K562 (cell line): Measurements from ENCODE around the gene DDAH1. TPM values are rescaled to one million over a fixed set of nuclear protein-coding genes. Genes with fewer than 3 reads are reported as not detected.

Experiments used
- ATAC-seq: fragments of 200-7000 bp; cut with Tn5 transposase; 3 replicates; pipeline ENCODE4 v1.9.1; 2020; ENCODE audit warnings: moderate library complexity
- BruUV-seq: library from RNA; stranded (reverse); fragments of 400-500 nt; replicated peaks from 2 replicates; lab custom pipeline; 2021; lab: Mats Ljungman, UMichigan
- CTCF ChIA-PET: fragments of 300-600 bp; formaldehyde crosslinking; extraction: SDS; loops from one replicate; lab custom pipeline; 2021; ENCODE audit warnings: low intra/inter-chr PET ratio; lab: Yijun Ruan, JAX
- POLR2A ChIA-PET: fragments of 300-600, 350-650 bp; sonication (Branson Sonifier 250); formaldehyde crosslinking; extraction: SDS; loops from one replicate; lab custom pipeline; 2021; ENCODE audit warnings: antibody characterized with exemption, inconsistent platforms; lab: Yijun Ruan, JAX
- DNase-seq, 4 experiments: peaks; one replicate each; pipeline versions ENCODE4 v3.0.0 to v3.0.0-alpha.2; 2011 to 2018; ENCODE audit warnings: low spot score in 3 of 4, mixed read lengths in 3 of 4; ENCODE audit errors: extremely low read depth in 1 of 4
- FAIRE-seq: peaks from 2 replicates; lab custom pipeline; 2011; peaks lifted over from hg19 to GRCh38; lab: Jason Lieb, UNC
- H2AFZ ChIP-seq: 2 replicates; pipeline ENCODE4 v1.6.0; 2011; ENCODE audit warnings: low read depth, low read length, control low read depth, inconsistent platforms
- H3K27ac ChIP-seq: fragments of 200-600 bp; 3 replicates; pipeline ENCODE4 v1.8.0; 2011; ENCODE audit warnings: low read depth, mild to moderate bottlenecking, control low read depth, inconsistent platforms, low read length, moderate library complexity, mixed read lengths; ENCODE audit errors: extremely low read depth
- H3K27me3 ChIP-seq, 2 experiments: fragments of 300-600 bp in 1 of 2; 2 replicates in 1 of 2; 3 replicates in 1 of 2; pipeline versions ENCODE4 v1.6.0 to v1.8.0; 2011; ENCODE audit warnings: inconsistent platforms in 2 of 2, low read length in 2 of 2, mild to moderate bottlenecking in 1 of 2, mixed read lengths in 1 of 2, moderate library complexity in 1 of 2; ENCODE audit not compliant: control insufficient read depth in 2 of 2, insufficient read depth in 2 of 2
- H3K36me3 ChIP-seq: fragments of 300-600 bp; 3 replicates; pipeline ENCODE4 v1.8.0; 2011; ENCODE audit warnings: mild to moderate bottlenecking, low read length, inconsistent platforms; ENCODE audit not compliant: control insufficient read depth, insufficient read depth
- H3K4me1 ChIP-seq, 2 experiments: fragments of 200-600 bp in 1 of 2; replicated peaks in 1 of 2; 2 replicates in 1 of 2; 3 replicates in 1 of 2; pipeline versions ENCODE4 v1.5.1 to v1.8.0; 2011; ENCODE audit warnings: inconsistent platforms in 2 of 2, low read length in 2 of 2, mild to moderate bottlenecking in 1 of 2, mixed read lengths in 1 of 2, moderate library complexity in 1 of 2; ENCODE audit not compliant: control insufficient read depth in 2 of 2, insufficient read depth in 2 of 2
- H3K4me2 ChIP-seq: 2 replicates; pipeline ENCODE4 v1.6.1; 2011; ENCODE audit warnings: low read length, control low read depth, inconsistent platforms, mixed read lengths; ENCODE audit not compliant: insufficient read depth
- H3K4me3 ChIP-seq: fragments of 200-600 bp; sonication (generic), shearing (Covaris generic); 2 replicates; pipeline ENCODE4 v1.5.1; 2016; ENCODE audit warnings: control low read depth, inconsistent platforms
- H3K79me2 ChIP-seq: fragments of 200-600 bp; 3 replicates; pipeline ENCODE4 v1.8.0; 2011; ENCODE audit warnings: low read length, inconsistent platforms; ENCODE audit not compliant: control insufficient read depth, insufficient read depth
- H3K9ac ChIP-seq, 2 experiments: 2 replicates each; pipeline versions ENCODE4 v1.6.0 to v1.6.1; 2011; ENCODE audit warnings: low read depth in 2 of 2, low read length in 2 of 2, control low read depth in 1 of 2, inconsistent platforms in 1 of 2, mild to moderate bottlenecking in 1 of 2, mixed read lengths in 1 of 2; ENCODE audit not compliant: insufficient read depth in 1 of 2
- H3K9me1 ChIP-seq: one replicate; pipeline ENCODE4 v1.6.0; 2011; ENCODE audit warnings: inconsistent platforms, mild to moderate bottlenecking, low read length, moderate library complexity; ENCODE audit not compliant: control insufficient read depth, insufficient read depth
- H3K9me3 ChIP-seq: replicated peaks from 2 replicates; pipeline ENCODE4 v1.5.1; 2011; ENCODE audit warnings: low read depth, low read length, inconsistent platforms; ENCODE audit not compliant: control insufficient read depth, insufficient read depth
- H4K20me1 ChIP-seq: replicated peaks from 2 replicates; pipeline ENCODE4 v1.6.1; 2011; ENCODE audit warnings: low read length, inconsistent platforms, mixed read lengths; ENCODE audit not compliant: control insufficient read depth, insufficient read depth
- ETS2 ChIP-seq: IDR thresholded peaks from 2 replicates; pipeline ENCODE4 v1.6.1; 2016; ENCODE audit warnings: borderline replicate concordance, missing genetic modification characterization, mild to moderate bottlenecking, moderate library complexity, missing compliant biosample characterization; ENCODE audit not compliant: poor library complexity, severe bottlenecking
- ETV1 ChIP-seq: fragments of 450-650 bp; conservative IDR thresholded peaks from 2 replicates; pipeline ENCODE4 v1.6.1; 2016; ENCODE audit warnings: missing genetic modification characterization, control low read depth, low read depth, missing compliant biosample characterization
- FUS ChIP-seq: fragments of 200-400 bp; formaldehyde crosslinking; optimal IDR thresholded peaks from 2 replicates; pipeline ENCODE3; 2017; ENCODE audit warnings: low read depth, low read length
- HEY1 ChIP-seq: fragments of 250-450 bp; sonication (Bioruptor Pico); IDR thresholded peaks from 2 replicates; pipeline ENCODE4 v1.5.0; 2020; ENCODE audit warnings: mild to moderate bottlenecking, moderate library complexity, borderline replicate concordance
- HMGN3 ChIP-seq: IDR thresholded peaks from 2 replicates; pipeline ENCODE4 v1.6.1; 2011; ENCODE audit warnings: borderline replicate concordance, low read depth, mild to moderate bottlenecking, mixed read lengths, low read length; ENCODE audit not compliant: insufficient read length; ENCODE audit errors: extremely low read depth
- KAT8 ChIP-seq: fragments of 450-650 bp; IDR thresholded peaks from 2 replicates; pipeline ENCODE4 v1.6.1; 2016; ENCODE audit warnings: low read depth, mild to moderate bottlenecking
- MIER1 ChIP-seq: fragments of 450-650 bp; IDR thresholded peaks from 2 replicates; pipeline ENCODE4 v1.6.1; 2016; ENCODE audit warnings: antibody characterized with exemption, mild to moderate bottlenecking, low read depth
- PHB ChIP-seq: fragments of 250-450 bp; sonication (Bioruptor Pico); IDR thresholded peaks from 2 replicates; pipeline ENCODE4 v1.5.0; 2021
- RB1 ChIP-seq: fragments of 450-650 bp; IDR thresholded peaks from 2 replicates; pipeline ENCODE4 v1.6.1; 2017; ENCODE audit warnings: low read depth, mild to moderate bottlenecking
- RBM17 ChIP-seq: fragments of 200-400 bp; formaldehyde crosslinking; IDR thresholded peaks from 2 replicates; pipeline ENCODE4 v1.6.1; 2017; ENCODE audit warnings: low read depth, mild to moderate bottlenecking, low read length, borderline replicate concordance
- SRF ChIP-seq, 2 experiments: fragments of 250-450, 450-650 bp in 1 of 2; sonication (Bioruptor Pico) in 1 of 2; sonication (generic) in 1 of 2; formaldehyde crosslinking; IDR thresholded peaks; 2 replicates each; pipeline versions ENCODE4 v1.5.0 to v1.5.1; 2020 to 2022; ENCODE audit warnings: mild to moderate bottlenecking in 1 of 2, missing genetic modification reagents in 1 of 2
- ZNF133 ChIP-seq: fragments of 250-450 bp; sonication (Bioruptor Pico); IDR thresholded peaks from 2 replicates; pipeline ENCODE4 v1.4.0; 2020; ENCODE audit warnings: mild to moderate bottlenecking
- ZNF445 ChIP-seq: fragments of 250-450 bp; sonication (Bioruptor Pico); IDR thresholded peaks from 2 replicates; pipeline ENCODE4 v1.4.0; 2020; ENCODE audit warnings: low read depth, mild to moderate bottlenecking, moderate library complexity
- ZNF764 ChIP-seq: fragments of 250-450 bp; sonication (Bioruptor Pico); IDR thresholded peaks from 2 replicates; pipeline ENCODE4 v1.4.0; 2020; ENCODE audit warnings: low read depth, mild to moderate bottlenecking, moderate library complexity
- WGBS: fragments of 100-300 bp; shearing (Covaris generic); methylation state at CpG from one replicate; pipeline ENCODE4 v1.1.6; 2016; ENCODE audit warnings: low coverage, mixed read lengths; ENCODE audit not compliant: insufficient coverage; ENCODE audit errors: missing lambda C conversion rate; 5-methylcytosine and 5-hydroxymethylcytosine counted together
- in situ Hi-C: fragments of 300-500 bp; cut with MboI; formaldehyde crosslinking; loops from 4 replicates; pipeline ENCODE4 v1.15.0; 2018; ENCODE audit warnings: inconsistent platforms, mixed read lengths
- intact Hi-C: fragments of 100-400 bp; cut with micrococcal nuclease; formaldehyde crosslinking; loops from 2 replicates; pipeline ENCODE4 v1.14.2; 2022
- polyA plus RNA-seq, 8 experiments: library from polyadenylated mRNA; depleted of rRNA in 4 of 8; stranded (reverse) in 5 of 8; unstranded in 3 of 8; fragments of >200 nt; fragmentation: Nextera tagmentation in 2 of 8; fragmentation: Illumina TruSeq in 1 of 8; extraction: Ambion mirVana in 2 of 8; extraction: Trizol in 1 of 8; gene quantifications; 2 replicates each; pipeline versions ENCODE4 v1.2.1 to v1.2.3, GENCODE V29; 2011 to 2014; ENCODE audit warnings: inconsistent platforms in 1 of 8, missing spikeins in 1 of 8
- total RNA-seq, 7 experiments: library from RNA; depleted of rRNA in 6 of 7; stranded (reverse); fragments of >200 nt in 6 of 7; fragmentation: Illumina TruSeq in 2 of 7; extraction: Trizol in 2 of 7; gene quantifications; 2 replicates each; pipeline versions ENCODE4 v1.2.1 to v1.2.3, GENCODE V29; 2011 to 2021; ENCODE audit warnings: low replicate concordance in 1 of 7
- TF ChIP-seq, protein P1 (sequence below): fragments of 450-650 bp; IDR thresholded peaks from 2 replicates; pipeline ENCODE4 v1.6.1; 2016; ENCODE audit warnings: mild to moderate bottlenecking

The DDAH1 gene
- total and polyA plus RNA-seq, 9 of the 15 experiments (the other 6 are each of a cell fraction or from before 2014, with no cell fraction given): 0.04 to 0.24 (median 0.10) TPM

DNA sequence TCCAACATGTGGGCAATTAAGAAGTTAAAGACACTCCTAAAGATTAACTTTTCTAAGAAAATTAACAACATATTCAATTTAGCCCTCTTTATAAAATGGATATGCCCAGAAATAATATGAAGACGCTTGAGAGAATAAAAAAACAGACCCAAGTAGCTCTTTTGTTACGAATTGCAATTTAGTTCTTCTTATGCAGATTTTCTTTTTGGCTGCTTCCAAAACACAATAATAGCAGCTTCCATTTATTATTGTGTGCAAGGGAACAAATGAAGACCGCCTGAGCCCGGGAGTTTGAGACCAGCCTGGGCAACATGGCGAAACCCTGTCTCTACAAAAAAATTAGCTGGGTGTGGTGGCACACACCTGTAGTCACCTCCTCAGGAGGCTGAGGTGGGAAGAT, 138.1 kb downstream of the DDAH1 start:
- POLR2A ChIA-PET: no interaction called here
- no peaks in the 10 kb centered on the region for H3K36me3 ChIP-seq
- no TSS peak for BruUV-seq
- intact Hi-C loops: no loop called here
- H3K4me2 ChIP-seq: no peak overlapping the region
- H3K9me3 ChIP-seq: no peaks in the 10 kb centered on the region
- WGBS: 2% methylated on average over 5 of the region's 5 CpGs
- H2AFZ ChIP-seq: no peak overlapping the region
- TF ChIP-seq ETV1 (tag) (no peak), FUS (no peak), KAT8 (no peak), HEY1 (CRISPR knock-in tag) (no peak), ZNF445 (CRISPR knock-in tag) (no peak)
- H3K4me1 ChIP-seq: no peaks in the 10 kb centered on the region
- DNase-seq: no peak
- no peaks in the 10 kb centered on the region for H4K20me1 ChIP-seq
- no peak for ATAC-seq
- H3K9ac ChIP-seq: no peak overlapping the region
- CTCF ChIA-PET: no interaction called here
- H3K27me3 ChIP-seq: no peaks in the 10 kb centered on the region; a peak in 1 of 5 replicates
- no peak overlapping the region for H3K4me3 ChIP-seq
- H3K9me1 ChIP-seq: no peaks in the 10 kb centered on the region
- in situ Hi-C loops: no loop called here
- no peaks in the 10 kb centered on the region for H3K79me2 ChIP-seq
- FAIRE-seq: no peak
- no peak overlapping the region for H3K27ac ChIP-seq

DNA sequence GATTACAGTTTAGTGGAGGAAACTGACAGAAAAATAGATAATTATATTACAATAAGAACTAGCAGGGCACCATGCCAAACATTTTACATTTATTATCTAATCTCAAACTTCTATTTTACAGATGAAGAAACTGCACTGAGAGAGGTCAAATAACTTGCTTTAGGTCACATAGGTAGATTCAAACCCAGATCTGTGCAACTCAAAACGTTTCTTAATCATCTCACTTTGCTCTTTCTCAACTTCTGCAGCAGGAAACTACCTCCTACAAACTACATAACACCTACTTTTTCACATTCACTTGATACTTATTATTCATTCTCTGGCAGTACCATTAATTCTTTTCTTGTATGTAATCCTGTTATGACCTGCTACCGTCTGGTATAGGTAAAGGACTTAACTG, 138.6 kb downstream of the DDAH1 start:
- WGBS: 3% methylated on average over 2 of the region's 2 CpGs
- CTCF ChIA-PET: no interaction called here
- TF ChIP-seq PHB (CRISPR knock-in tag): no peak
- TF ChIP-seq ZNF133 (CRISPR knock-in tag): no peak
- no peak for TF ChIP-seq SRF (CRISPR knock-in tag; IDR thresholded peaks at IDR 0.05)
- TF ChIP-seq ETS2 (tag): no peak
- TF ChIP-seq RBM17: no peak
- TF ChIP-seq ZNF764 (CRISPR knock-in tag): no peak
- TF ChIP-seq, protein P1, sequence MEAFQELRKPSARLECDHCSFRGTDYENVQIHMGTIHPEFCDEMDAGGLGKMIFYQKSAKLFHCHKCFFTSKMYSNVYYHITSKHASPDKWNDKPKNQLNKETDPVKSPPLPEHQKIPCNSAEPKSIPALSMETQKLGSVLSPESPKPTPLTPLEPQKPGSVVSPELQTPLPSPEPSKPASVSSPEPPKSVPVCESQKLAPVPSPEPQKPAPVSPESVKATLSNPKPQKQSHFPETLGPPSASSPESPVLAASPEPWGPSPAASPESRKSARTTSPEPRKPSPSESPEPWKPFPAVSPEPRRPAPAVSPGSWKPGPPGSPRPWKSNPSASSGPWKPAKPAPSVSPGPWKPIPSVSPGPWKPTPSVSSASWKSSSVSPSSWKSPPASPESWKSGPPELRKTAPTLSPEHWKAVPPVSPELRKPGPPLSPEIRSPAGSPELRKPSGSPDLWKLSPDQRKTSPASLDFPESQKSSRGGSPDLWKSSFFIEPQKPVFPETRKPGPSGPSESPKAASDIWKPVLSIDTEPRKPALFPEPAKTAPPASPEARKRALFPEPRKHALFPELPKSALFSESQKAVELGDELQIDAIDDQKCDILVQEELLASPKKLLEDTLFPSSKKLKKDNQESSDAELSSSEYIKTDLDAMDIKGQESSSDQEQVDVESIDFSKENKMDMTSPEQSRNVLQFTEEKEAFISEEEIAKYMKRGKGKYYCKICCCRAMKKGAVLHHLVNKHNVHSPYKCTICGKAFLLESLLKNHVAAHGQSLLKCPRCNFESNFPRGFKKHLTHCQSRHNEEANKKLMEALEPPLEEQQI: no peak
- no peak for TF ChIP-seq RB1
- no peak for TF ChIP-seq HMGN3
- no peak for TF ChIP-seq MIER1

More for the DNA sequence above, 138.6 kb downstream of the DDAH1 start:
- Histone ChIP-seq H3K9me1 (no peaks in the 10 kb centered on the region), H3K79me2 (no peaks in the 10 kb centered on the region), H3K9ac (no peak overlapping the region), H3K9me3 (no peaks in the 10 kb centered on the region), H4K20me1 (no peaks in the 10 kb centered on the region), H3K4me1 (no peaks in the 10 kb centered on the region), H3K4me3 (no peak overlapping the region), H3K27ac (no peak overlapping the region), H3K4me2 (no peak overlapping the region), H3K36me3 (no peaks in the 10 kb centered on the region), H3K27me3 (no peaks in the 10 kb centered on the region; a peak in 1 of 5 replicates), H2AFZ (no peak overlapping the region)
- POLR2A ChIA-PET: interaction anchor here (0.7 kb wide), 1 partner anchor 1399 kb away, joined by 3 read pairs; no protein-coding TSS in a partner anchor
- BruUV-seq: no TSS peak
- in situ Hi-C loops (no loop called here), intact Hi-C loops (no loop called here)
- FAIRE-seq (no peak), ATAC-seq (no peak), DNase-seq (no peak)
